ENCODE measurements around the gene FER. TPM values are rescaled to one million over a fixed set of nuclear protein-coding genes. Genes with fewer than 3 reads are reported as not detected.
"Not testable (repeated sequence)": the region's sequence is repeated elsewhere in the genome, so short reads cannot be mapped to it uniquely, and the experiment has no call there.

The FER gene
- total RNA-seq, 1 donor: 10.7 TPM

DNA sequence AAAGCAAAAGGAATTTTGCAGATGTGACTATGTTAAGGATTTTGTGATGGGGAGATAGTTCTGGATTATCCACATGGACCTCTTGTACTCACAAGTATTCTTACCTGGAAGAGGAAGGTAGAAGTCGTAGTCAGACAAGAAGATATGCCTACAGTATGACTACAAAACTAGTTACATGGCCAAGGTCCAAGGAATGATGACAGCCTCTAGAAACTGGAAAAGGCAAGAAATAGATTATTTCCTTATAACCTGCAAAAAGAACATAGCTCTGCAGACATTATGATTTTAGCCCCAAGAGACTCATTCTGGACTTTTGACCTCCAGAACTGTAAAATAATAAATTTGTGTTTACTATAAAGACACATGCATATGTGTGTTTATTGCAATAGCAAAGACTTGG, 226.9 kb downstream of the FER start:
- H3K4me1 ChIP-seq (ENCODE audit: insufficient read depth, low read length): no peaks in the 10 kb centered on the region
- no peaks in the 10 kb centered on the region for H3K9me3 ChIP-seq (ENCODE audit: low read depth, low read length)
- no peak overlapping the region for H3K4me3 ChIP-seq (ENCODE audit: low read length)
- no peaks in the 10 kb centered on the region for H3K27me3 ChIP-seq (ENCODE audit: insufficient read depth, low read length)

DNA sequence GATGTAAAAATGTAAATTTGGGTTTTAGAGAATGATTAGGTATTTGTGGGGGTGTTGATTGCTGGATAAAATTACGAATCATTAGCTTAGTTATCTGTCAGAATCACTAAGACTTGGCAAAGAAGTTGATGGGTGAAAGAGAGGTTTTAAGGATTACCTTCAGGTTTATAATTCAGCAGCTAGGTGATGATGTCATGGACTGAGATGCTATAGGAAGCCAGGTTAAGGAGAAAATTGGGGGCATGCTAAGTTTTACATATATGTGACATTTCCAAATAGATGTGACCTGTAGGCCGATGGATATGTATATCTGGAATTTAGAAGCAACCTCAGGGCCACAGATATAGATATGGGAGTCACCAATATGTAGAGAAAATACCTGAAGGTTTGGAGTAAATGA, 228.0 kb downstream of the FER start:
- H3K4me3 ChIP-seq (ENCODE audit: low read length): no peak overlapping the region
- no peaks in the 10 kb centered on the region for H3K4me1 ChIP-seq (ENCODE audit: insufficient read depth, low read length)
- no peaks in the 10 kb centered on the region for H3K9me3 ChIP-seq (ENCODE audit: low read depth, low read length)
- no peaks in the 10 kb centered on the region for H3K27me3 ChIP-seq (ENCODE audit: insufficient read depth, low read length)

DNA sequence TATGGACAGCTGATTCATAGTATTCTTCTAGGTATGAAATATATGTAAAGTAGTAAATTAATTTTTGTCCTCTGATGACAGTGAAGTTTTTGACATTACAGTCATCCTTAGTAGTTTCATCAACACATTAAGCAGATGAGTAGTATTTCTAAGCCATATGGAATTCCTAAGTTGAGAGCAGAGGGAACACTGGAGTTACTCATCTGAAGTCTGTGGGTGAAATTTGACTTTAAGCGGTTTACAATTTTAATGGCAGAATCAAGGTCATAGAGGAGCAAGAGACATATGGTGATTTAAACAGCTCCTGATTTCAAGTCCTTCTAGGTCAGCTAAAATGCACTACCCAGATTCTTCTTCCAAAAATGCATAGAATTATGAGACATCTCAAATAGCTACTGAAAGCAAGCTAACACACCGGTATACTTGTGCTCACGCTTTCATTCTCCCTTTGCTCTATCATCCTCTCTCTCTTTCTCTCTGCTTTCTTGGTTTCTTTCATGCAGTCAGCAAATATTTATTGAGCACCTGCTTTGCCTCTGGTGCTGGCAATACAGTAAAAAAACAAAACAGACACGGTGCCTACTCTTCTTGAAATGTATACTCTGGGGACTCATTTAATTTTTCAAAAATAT, 235.9 kb downstream of the FER start:
- Histone ChIP-seq H3K4me3 (ENCODE audit: low read length) (no peak overlapping the region), H3K27me3 (ENCODE audit: insufficient read depth, low read length) (no peaks in the 10 kb centered on the region), H3K9me3 (ENCODE audit: low read depth, low read length) (no peaks in the 10 kb centered on the region), H3K4me1 (ENCODE audit: insufficient read depth, low read length) (no peaks in the 10 kb centered on the region)

DNA sequence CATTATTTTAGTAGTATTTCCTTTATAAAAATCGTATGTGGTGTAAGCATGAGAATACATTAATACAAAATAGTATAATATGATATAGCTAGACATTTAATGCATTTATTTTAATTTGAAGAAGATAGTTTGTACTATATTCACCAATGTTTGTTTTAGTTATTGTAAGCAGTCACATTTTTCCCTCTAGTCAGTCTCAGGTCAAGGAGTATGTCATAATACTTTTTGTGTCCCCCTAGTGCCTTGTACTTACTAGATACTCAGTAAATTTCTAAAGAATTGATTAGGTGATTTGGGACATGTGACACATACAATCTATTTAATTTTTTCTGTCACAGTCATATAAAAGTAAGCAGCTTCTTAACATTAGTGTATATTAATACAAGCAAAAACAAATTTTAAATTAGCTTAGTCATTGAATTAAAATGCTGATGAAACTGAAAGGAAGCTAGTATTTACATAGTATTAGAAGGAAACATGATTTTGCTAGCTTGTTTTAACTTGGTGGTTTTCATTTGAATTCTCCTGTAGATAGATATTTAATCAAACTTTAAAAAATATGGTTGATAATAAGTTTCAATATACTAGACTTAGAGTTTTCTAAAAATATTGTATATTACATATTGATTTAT, 242.2 kb downstream of the FER start:
- H3K4me3 ChIP-seq (ENCODE audit: low read length): no peak overlapping the region
- H3K9me3 ChIP-seq (ENCODE audit: low read depth, low read length): no peaks in the 10 kb centered on the region
- no peaks in the 10 kb centered on the region for H3K27me3 ChIP-seq (ENCODE audit: insufficient read depth, low read length)
- no peaks in the 10 kb centered on the region for H3K4me1 ChIP-seq (ENCODE audit: insufficient read depth, low read length)

DNA sequence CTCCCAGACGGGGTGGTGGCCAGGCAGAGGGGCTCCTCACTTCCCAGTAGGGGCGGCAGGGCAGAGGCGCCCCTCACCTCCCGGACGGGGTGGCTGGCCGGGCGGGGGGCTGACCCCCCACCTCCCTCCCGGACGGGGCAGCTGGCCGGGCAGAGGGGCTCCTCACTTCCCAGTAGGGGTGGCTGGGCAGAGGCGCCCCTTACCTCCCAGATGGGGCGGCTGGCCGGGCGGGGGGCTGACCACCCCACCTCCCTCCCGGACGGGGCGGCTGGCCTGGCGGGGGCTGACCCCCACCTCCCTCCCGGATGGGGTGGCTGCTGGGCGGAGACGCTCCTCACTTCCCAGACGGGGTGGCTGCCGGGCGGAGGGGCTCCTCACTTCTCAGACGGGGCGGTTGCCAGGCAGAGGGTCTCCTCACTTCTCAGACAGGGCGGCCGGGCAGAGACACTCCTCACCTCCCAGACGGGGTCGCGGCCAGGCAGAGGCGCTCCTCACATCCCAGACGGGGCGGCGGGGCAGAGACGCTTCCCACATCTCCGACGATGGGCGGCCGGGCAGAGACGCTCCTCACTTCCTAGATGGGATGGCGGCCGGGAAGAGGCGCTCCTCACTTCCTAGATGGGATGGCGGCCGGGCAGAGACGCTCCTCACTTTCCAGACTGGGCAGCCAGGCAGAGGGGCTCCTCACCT, 244.8 kb downstream of the FER start:
- not testable (repeated sequence) for H3K27me3 ChIP-seq (ENCODE audit: insufficient read depth, low read length); H3K9me3 ChIP-seq (ENCODE audit: low read depth, low read length); H3K4me3 ChIP-seq (ENCODE audit: low read length); H3K4me1 ChIP-seq (ENCODE audit: insufficient read depth, low read length)

DNA sequence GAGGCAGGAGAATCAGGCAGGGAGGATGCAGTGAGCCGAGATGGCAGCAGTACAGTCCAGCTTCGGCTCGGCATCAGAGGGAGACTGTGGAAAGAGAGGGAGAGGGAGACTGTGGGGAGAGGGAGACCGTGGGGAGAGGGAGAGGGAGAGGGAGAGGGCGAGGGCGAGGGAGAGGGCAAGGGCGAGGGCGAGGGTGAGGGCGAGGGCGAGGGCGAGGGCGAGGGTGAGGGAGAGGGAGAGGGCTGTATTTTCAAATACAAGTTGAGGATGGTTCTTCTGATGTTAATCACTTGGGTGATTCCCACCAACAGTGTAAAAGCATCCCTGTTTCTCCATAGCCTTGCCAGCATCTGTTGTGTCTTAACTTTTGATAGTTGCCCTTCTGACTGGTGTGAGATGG, 245.7 kb downstream of the FER start:
- H3K4me3 ChIP-seq (ENCODE audit: low read length); H3K27me3 ChIP-seq (ENCODE audit: insufficient read depth, low read length); H3K4me1 ChIP-seq (ENCODE audit: insufficient read depth, low read length); H3K9me3 ChIP-seq (ENCODE audit: low read depth, low read length): not testable (repeated sequence)

DNA sequence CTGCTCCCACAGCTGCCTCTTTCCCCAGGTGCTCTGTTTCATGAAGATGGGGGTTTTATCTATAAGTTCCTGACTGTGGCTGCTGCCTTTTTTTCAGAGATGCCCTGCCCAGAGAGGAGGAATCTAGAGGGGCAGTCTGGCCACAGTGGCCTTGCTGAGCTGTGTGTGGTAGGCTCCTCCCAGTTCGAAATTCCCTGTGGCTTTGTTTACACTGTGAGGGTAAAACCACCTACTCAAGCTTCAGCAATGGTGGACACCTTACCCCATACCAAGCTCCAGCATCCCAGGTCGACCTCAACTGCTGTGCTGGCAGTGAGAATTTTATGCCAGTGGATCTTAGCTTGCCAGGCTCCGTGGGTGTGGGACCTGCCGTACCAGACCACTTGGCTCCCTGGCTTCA, 250.0 kb downstream of the FER start:
- H3K27me3 ChIP-seq (ENCODE audit: insufficient read depth, low read length): no peaks in the 10 kb centered on the region
- no peaks in the 10 kb centered on the region for H3K9me3 ChIP-seq (ENCODE audit: low read depth, low read length)
- H3K4me3 ChIP-seq (ENCODE audit: low read length): no peak overlapping the region
- no peaks in the 10 kb centered on the region for H3K4me1 ChIP-seq (ENCODE audit: insufficient read depth, low read length)

DNA sequence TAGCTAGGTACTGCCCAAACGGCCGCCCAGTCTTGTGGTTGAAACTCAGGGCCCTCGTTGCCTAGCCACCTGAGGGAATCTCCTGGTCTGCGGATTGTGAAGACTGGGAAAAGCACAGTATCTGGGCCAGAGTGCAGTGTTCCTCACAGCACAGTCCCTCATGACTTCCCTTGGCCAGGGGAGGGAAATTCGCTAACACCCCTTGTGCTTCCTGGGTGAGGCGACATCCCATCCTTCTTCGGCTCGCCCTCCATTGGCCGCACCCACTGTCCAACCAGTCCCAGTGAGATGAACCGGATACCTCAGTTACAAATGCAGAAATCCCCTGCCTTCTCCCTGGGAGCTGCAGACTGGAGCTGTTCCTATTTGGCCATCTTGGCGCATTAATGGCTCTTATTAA, 250.5 kb downstream of the FER start:
- Histone ChIP-seq H3K4me3 (ENCODE audit: low read length) (no peak overlapping the region), H3K4me1 (ENCODE audit: insufficient read depth, low read length) (no peaks in the 10 kb centered on the region), H3K27me3 (ENCODE audit: insufficient read depth, low read length) (no peaks in the 10 kb centered on the region), H3K9me3 (ENCODE audit: low read depth, low read length) (no peaks in the 10 kb centered on the region)

DNA sequence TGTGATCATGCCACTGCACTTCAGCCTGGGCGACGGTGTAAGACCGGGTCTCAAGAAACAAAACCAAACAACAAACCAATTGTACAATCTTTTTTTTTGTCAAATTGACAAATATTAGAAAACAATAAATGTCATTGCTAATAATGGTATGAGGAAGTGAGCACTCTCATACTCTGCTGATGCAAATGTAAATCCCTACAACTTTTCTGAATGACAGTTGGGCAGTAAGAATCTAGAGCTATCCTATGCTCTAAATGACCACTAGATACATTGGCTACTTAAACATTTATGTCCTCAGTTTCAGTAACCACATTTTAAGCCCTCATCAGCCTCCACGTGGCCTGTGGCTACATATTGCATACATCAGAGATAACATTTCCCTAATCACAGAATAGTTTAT, 256.2 kb downstream of the FER start:
- no peaks in the 10 kb centered on the region for H3K9me3 ChIP-seq (ENCODE audit: low read depth, low read length)
- no peaks in the 10 kb centered on the region for H3K4me1 ChIP-seq (ENCODE audit: insufficient read depth, low read length)
- no peak overlapping the region for H3K4me3 ChIP-seq (ENCODE audit: low read length)
- no peaks in the 10 kb centered on the region for H3K27me3 ChIP-seq (ENCODE audit: insufficient read depth, low read length)

DNA sequence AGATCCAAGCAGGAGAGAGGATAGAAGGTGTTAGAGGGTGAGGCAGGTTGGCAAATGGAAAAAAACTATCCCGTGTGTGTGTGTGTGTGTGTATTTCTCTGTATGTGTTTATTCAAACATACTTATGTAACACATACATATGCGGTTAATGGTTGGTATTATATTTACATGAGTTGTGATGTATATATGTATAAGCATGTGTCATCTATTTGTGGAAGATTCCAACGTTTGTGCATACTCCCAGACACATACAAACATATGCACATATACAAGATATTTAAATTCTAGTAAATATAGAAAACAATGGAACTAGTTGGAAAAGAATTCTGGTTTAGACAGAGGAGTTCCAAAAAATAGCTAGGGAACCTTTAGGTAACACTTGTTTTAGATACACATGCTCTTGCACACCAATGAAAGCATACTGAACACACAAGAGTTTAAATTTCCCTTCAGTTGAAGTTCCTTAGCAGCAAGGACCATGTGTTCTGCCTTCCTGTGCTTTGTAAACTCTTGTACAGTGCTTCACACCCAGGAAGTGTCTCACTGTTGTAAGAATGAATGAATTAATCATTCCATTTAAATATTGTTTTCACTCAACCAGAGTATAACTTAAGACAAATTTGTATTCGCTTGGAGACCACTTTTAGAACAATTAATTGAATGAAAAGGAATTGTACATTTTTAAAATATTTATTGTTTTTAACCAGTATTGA, 257.8 kb downstream of the FER start:
- no peaks in the 10 kb centered on the region for H3K9me3 ChIP-seq (ENCODE audit: low read depth, low read length)
- H3K4me1 ChIP-seq (ENCODE audit: insufficient read depth, low read length): no peaks in the 10 kb centered on the region
- H3K27me3 ChIP-seq (ENCODE audit: insufficient read depth, low read length): no peaks in the 10 kb centered on the region
- H3K4me3 ChIP-seq (ENCODE audit: low read length): no peak overlapping the region

DNA sequence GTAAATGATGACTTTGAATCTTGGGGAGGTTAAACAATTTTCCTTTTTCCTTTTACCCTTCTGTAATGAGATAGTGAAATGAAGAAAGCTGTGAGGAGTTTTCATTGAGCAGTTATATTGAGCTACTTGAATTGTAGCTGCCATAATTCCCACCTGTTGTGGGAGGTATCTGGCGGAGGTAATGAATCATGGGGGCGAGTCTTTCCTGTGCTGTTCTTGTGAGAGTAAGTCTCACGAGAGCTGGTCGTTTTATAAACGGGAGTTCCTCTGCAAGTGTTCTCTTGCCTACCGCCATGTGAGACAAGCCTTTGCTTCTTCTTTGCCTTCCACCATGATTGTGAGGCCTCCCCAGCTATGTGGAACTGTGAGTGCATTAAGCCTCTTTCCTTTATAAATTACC, 258.4 kb downstream of the FER start:
- Histone ChIP-seq H3K4me3 (ENCODE audit: low read length) (no peak overlapping the region), H3K9me3 (ENCODE audit: low read depth, low read length) (no peaks in the 10 kb centered on the region), H3K27me3 (ENCODE audit: insufficient read depth, low read length) (no peaks in the 10 kb centered on the region), H3K4me1 (ENCODE audit: insufficient read depth, low read length) (no peaks in the 10 kb centered on the region)

DNA sequence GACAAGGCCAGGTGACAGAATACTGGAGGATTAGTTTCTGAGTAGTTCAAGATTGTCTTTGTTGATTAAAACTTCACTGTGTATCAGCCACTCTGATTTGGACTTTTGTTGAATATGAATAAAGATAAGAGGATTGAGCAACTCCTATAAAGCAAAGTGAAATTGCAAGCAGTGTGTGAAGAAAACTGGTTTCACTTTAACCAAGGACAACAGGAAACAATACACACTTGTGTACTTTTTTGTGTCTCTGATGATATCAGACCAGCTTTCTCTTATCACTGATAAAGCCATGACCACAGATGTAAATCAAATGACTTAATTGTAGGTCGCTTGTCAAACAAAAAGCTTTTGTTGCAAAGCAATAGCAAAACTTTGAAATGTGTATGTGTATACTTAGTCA, 268.6 kb downstream of the FER start:
- H3K4me3 ChIP-seq (ENCODE audit: low read length): no peak overlapping the region
- no peaks in the 10 kb centered on the region for H3K27me3 ChIP-seq (ENCODE audit: insufficient read depth, low read length)
- H3K4me1 ChIP-seq (ENCODE audit: insufficient read depth, low read length): no peaks in the 10 kb centered on the region
- H3K9me3 ChIP-seq (ENCODE audit: low read depth, low read length): no peaks in the 10 kb centered on the region

DNA sequence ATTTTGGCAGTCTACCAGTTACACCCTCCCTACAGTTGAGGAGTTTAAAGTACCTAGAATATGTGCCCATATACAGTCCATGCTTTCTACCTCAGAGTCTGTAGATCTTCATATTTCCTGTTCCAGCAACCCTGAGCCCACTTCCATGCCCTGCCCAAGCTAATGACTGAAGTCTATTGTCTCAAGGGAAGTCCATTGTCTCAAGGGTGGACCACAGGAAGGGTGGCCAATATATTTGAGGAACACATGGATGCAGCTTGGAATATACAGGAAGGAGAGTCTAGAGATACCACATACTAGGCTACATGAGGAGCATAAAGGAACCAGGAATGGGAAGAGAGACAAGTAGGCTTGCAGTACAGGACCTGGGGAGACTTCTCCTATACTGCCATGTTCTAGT, 274.4 kb downstream of the FER start:
- Histone ChIP-seq H3K4me1 (ENCODE audit: insufficient read depth, low read length) (no peaks in the 10 kb centered on the region), H3K9me3 (ENCODE audit: low read depth, low read length) (no peaks in the 10 kb centered on the region), H3K4me3 (ENCODE audit: low read length) (no peak overlapping the region), H3K27me3 (ENCODE audit: insufficient read depth, low read length) (no peaks in the 10 kb centered on the region)

DNA sequence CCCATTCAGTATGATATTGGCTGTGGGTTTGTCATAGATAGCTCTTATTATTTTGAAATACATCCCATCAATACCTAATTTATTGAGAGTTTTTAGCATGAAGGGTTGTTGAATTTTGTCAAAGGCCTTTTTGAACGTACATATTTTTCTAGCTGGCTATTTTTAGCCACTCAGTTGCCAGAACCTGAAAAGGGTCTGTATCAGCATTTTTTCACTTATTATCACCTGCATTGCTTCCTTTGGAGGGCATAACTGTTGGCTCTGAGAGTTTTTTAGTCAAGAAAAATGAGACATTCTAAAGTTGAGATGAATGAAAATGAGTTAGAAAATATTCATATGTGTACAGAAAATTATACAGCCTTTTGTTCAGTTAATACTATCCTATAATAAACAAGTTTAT, 278.0 kb downstream of the FER start:
- H3K4me1 ChIP-seq (ENCODE audit: insufficient read depth, low read length); H3K4me3 ChIP-seq (ENCODE audit: low read length); H3K9me3 ChIP-seq (ENCODE audit: low read depth, low read length); H3K27me3 ChIP-seq (ENCODE audit: insufficient read depth, low read length): not testable (repeated sequence)

DNA sequence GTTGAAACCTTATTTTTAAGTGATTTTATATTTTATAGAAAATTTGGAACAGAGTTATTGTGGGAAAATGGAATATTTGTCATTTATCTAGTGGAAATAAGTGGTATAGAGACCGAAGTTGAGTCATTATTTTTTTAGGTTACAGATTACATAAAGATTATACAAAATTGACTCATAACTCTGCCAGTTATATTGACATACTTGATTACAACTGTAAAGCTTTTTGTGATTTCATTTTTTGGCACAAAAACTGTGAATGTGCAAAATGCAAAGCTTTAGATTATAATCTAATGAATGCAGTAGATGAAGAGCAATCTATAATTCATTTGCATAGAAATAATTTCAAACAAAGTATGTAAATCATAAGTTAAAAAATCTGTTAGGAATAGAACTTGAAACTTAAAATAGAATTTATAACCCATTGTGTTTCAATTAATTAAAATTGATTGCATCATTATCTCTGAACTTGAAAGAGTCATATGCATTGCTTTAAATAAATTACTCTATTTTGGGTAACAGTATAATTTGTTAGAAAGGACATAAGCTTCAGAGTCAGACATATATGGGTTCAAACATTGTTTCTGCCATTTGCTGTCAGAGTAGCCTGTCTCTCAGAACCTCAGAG, 280.4 kb downstream of the FER start:
- Histone ChIP-seq H3K4me3 (ENCODE audit: low read length) (no peak overlapping the region), H3K27me3 (ENCODE audit: insufficient read depth, low read length) (no peaks in the 10 kb centered on the region), H3K9me3 (ENCODE audit: low read depth, low read length) (no peaks in the 10 kb centered on the region), H3K4me1 (ENCODE audit: insufficient read depth, low read length) (no peaks in the 10 kb centered on the region)

Measured in mononuclear cell (primary cell).